Measurements from ENCODE around the gene AVP.

Gene AVP

DNA sequence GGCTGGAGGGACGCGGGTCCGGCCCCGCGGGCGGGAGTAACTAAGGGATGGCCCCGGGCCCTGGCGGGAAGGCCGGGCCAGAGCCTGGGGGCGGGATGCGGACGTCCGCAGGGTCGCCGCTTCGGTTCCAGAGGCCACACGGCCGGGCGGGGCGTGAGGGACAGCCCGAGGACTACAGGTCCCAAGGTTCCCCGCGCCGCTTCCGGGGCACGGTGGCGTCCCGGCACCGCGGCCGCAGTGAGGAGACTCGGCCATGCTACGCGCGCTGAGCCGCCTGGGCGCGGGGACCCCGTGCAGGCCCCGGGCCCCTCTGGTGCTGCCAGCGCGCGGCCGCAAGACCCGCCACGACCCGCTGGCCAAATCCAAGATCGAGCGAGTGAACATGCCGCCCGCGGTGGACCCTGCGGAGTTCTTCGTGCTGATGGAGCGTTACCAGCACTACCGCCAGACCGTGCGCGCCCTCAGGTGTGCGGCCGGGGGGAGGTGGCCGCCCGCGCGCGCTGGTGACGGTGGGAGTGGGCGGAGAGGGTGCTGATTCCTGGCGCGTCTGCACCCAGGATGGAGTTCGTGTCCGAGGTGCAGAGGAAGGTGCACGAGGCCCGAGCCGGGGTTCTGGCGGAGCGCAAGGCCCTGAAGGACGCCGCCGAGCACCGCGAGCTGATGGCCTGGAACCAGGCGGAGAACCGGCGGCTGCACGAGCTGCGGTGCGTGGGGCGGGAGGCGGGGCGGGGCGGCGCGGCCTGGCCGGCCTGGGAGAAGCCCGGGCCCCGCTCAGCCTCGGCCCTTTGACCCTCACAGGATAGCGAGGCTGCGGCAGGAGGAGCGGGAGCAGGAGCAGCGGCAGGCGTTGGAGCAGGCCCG, 38.5 kb downstream of the AVP start, which contains the start of gene MRPS26:
Gene MRPS26, plus strand, starts transcription at position 237 of the 861 bp plus-strand sequence. Its CDS starts 17 bp downstream, at position 254.
- TF ChIP-seq, protein P1, sequence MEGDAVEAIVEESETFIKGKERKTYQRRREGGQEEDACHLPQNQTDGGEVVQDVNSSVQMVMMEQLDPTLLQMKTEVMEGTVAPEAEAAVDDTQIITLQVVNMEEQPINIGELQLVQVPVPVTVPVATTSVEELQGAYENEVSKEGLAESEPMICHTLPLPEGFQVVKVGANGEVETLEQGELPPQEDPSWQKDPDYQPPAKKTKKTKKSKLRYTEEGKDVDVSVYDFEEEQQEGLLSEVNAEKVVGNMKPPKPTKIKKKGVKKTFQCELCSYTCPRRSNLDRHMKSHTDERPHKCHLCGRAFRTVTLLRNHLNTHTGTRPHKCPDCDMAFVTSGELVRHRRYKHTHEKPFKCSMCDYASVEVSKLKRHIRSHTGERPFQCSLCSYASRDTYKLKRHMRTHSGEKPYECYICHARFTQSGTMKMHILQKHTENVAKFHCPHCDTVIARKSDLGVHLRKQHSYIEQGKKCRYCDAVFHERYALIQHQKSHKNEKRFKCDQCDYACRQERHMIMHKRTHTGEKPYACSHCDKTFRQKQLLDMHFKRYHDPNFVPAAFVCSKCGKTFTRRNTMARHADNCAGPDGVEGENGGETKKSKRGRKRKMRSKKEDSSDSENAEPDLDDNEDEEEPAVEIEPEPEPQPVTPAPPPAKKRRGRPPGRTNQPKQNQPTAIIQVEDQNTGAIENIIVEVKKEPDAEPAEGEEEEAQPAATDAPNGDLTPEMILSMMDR (IDR thresholded peaks at IDR 0.05; ENCODE audit: extremely low read depth, insufficient read depth, missing control alignments), result no peak
- peak; percentile 97 for DNase-seq (ENCODE audit: low spot score)
- in situ Hi-C loops (cut with MboI; ENCODE audit: low pct_unique_long_range_greater_than_20kb, low sequenced_read_pairs, unreplicated experiment), result no loop called here

DNA sequence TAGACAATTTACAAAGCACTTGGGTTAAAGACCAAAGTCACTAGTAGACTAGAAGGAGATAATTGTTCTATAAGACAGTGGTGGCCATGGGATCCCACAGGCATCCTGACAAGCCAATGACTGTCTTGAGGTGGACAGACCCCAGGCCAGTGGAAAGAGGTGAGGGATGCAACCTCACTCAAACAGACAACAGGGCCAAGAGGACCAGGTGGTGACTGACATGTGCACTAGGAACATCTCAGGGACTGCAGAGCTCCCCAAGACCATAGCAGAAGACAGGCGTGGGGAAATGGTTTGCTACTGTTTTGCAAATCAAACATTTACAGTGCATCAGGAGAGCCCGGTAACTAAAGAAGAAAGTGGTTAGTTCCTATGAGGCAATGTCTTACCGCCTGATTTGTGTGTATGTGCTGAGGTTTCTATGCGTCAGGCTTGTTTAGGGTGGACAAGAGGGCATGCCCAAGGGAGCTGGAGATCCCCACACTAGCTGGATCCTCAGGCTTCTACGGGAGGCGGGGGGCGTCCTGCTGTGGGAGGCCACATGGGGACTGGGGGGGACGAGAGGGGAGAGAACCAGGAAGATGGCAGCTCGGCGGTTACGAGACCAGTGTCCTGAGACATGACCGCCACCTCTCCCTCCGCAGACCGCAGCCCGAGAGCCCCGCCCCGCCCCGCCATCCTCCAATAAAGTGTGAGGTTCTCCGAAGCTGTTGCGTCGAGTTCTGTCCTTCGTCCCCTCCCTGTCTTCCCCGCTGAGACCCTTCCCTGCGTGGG, 39.3 kb downstream of the AVP start:
- peak; percentile 88 for DNase-seq (ENCODE audit: low spot score)
- in situ Hi-C loops (cut with MboI; ENCODE audit: low pct_unique_long_range_greater_than_20kb, low sequenced_read_pairs, unreplicated experiment), result no loop called here
- TF ChIP-seq, protein P1 (IDR thresholded peaks at IDR 0.05; ENCODE audit: extremely low read depth, insufficient read depth, missing control alignments), result no peak

GRCh38 chr20:3044336-3044965, 40.1 kb downstream of the AVP start:
- TF ChIP-seq, protein P1 (IDR thresholded peaks at IDR 0.05; ENCODE audit: extremely low read depth, insufficient read depth, missing control alignments), result no peak
- in situ Hi-C loops (cut with MboI; ENCODE audit: low pct_unique_long_range_greater_than_20kb, low sequenced_read_pairs, unreplicated experiment), result no loop called here
- DNase-seq (ENCODE audit: low spot score), result no peak

DNA sequence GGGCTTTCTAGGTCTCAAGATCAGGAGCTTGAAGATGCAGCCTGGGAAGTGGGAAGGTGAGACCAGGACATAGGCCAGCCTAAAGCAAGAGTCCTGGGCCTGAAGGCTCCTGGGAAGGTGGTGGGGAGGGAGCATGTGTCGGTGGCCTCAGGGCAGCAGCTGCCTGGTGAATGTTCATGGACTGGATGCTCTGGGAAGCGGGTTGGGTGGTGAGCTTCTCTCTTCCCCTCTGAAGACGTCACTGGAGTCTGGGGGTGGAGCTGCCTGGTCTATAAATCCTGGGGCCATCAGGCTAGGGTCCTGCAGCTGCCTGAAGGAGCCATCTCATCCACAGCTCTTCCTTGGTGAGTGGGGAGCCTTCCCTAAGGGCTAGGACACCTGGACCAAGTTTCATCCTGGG, 41.2 kb downstream of the AVP start, which contains the start of gene GNRH2:
Gene GNRH2, plus strand, starts transcription at position 301 of the 400 bp plus-strand sequence. CDS start 793 bp downstream, outside the sequence.
- in situ Hi-C loops (cut with MboI; ENCODE audit: low pct_unique_long_range_greater_than_20kb, low sequenced_read_pairs, unreplicated experiment), result no loop called here
- no peak for DNase-seq (ENCODE audit: low spot score)
- TF ChIP-seq, protein P1 (IDR thresholded peaks at IDR 0.05; ENCODE audit: extremely low read depth, insufficient read depth, missing control alignments), result no peak

GRCh38 chr20:3042625-3043024, 41.9 kb downstream of the AVP start:
- in situ Hi-C loops (cut with MboI; ENCODE audit: low pct_unique_long_range_greater_than_20kb, low sequenced_read_pairs, unreplicated experiment), result no loop called here
- no peak for DNase-seq (ENCODE audit: low spot score)
- TF ChIP-seq, protein P1 (IDR thresholded peaks at IDR 0.05; ENCODE audit: extremely low read depth, insufficient read depth, missing control alignments), result no peak

DNA sequence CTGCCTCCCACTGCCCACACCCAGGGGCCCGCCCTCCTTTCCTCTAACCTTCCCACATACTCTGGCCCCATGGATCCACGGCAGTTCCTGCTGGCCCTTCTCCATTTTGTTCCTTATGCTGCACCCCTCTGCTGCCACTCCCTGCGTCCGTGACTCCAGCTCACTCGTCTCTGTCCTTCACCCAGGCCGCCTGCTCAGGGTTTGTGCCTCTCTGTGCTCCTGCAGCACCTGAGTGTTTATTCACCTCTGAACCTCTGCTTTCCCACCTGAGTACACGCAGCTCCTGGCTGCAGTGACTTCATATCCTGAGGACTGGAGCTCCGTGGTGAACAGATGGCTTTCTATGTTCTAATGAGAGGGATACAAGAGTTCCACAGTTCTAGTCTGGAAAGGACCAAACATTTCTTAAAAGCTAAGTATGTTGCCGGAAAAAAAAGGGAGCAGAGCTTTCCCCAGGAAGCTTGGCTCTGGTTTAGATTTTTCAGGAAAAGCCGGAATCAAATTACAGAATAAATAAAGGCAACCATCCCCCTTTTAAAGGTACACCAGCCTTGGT, 42.6 kb downstream of the AVP start:
- in situ Hi-C loops (cut with MboI; ENCODE audit: low pct_unique_long_range_greater_than_20kb, low sequenced_read_pairs, unreplicated experiment), result no loop called here
- TF ChIP-seq, protein P1 (IDR thresholded peaks at IDR 0.05; ENCODE audit: extremely low read depth, insufficient read depth, missing control alignments), result no peak
- no peak for DNase-seq (ENCODE audit: low spot score)

Measured in GM13977 (cell line).